AG09319 (cell line): ENCODE results near the gene AOC3.
A peak's percentile ranks its signal among the peaks of the same experiment; 100 is the strongest.
"Not testable (repeated sequence)": the region's sequence is repeated elsewhere in the genome, so short reads cannot be mapped to it uniquely, and the experiment has no call there.

Experiments
- DNase-seq: peaks from one replicate; pipeline ENCODE4 v3.0.0-alpha.2; 2010; ENCODE audit warnings: low read depth; ENCODE audit errors: extremely low read depth
- CTCF ChIP-seq: IDR thresholded peaks from 2 replicates; pipeline ENCODE4 v1.5.1; 2011; ENCODE audit warnings: low read depth, mild to moderate bottlenecking, inconsistent platforms, low read length, moderate library complexity

The AOC3 gene

GRCh38 chr17:42845556-42845917 lies 5.5 kb upstream of the AOC3 start:
- no peak for TF ChIP-seq CTCF
- DNase-seq, result no peak

- DNase-seq, result no peak
These were observed 4.9 kb upstream of the AOC3 start for GRCh38 chr17:42845918-42846593.

GRCh38 chr17:42846594-42847280 lies 4.3 kb upstream of the AOC3 start:
- TF ChIP-seq CTCF, result no peak

More at GRCh38 chr17:42845918-42846593, 4.9 kb upstream of the AOC3 start:
- TF ChIP-seq CTCF, result no peak

GRCh38 chr17:42848093-42848492 lies 2.9 kb upstream of the AOC3 start:
- no peak for TF ChIP-seq CTCF
- DNase-seq, result no peak

More at GRCh38 chr17:42846594-42847280, 4.3 kb upstream of the AOC3 start:
- peak; percentile 3 for DNase-seq

GRCh38 chr17:42849031-42849430 lies 2.0 kb upstream of the AOC3 start:
- no peak for TF ChIP-seq CTCF
- no peak for DNase-seq

- no peak for TF ChIP-seq CTCF
- DNase-seq, result no peak
These were observed 1.4 kb upstream of the AOC3 start for GRCh38 chr17:42849451-42850181.

GRCh38 chr17:42851371-42852240 lies 607 bp downstream of the AOC3 start:
- DNase-seq, result not testable (repeated sequence)
